ENCODE results near the gene CDH9.
"Not testable (repeated sequence)": the region's sequence is repeated elsewhere in the genome, so short reads cannot be mapped to it uniquely, and the experiment has no call there.

CDH9 gene

DNA sequence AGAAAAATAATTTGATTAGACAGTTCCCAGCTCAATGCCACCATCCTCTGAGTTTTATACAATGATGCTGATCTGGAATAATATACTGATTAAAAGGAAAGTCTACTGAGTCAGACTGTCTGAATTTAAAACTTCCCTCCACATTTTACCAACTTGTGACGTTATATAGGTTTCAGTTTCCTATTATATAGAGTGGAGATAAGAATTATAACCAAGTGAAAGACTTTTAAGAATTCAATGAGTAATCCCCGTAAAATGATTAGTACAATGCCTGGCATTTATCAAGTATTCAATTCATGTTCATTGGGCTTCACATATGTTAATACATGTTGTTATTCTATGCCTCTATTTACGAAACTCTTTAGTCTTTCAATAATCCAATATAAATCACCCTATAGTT, 166.0 kb downstream of the CDH9 start:
- Histone ChIP-seq H3K36me3 (ENCODE audit: insufficient read depth, low read length) (no peaks in the 10 kb centered on the region), H3K4me3 (ENCODE audit: low read length) (no peak overlapping the region), H3K9ac (ENCODE audit: low read depth, low read length) (no peak overlapping the region), H3K4me2 (ENCODE audit: low read length) (no peak overlapping the region), H3K27me3 (ENCODE audit: control insufficient read depth, insufficient read depth, low read length) (no peaks in the 10 kb centered on the region), H3K4me1 (ENCODE audit: control insufficient read depth, insufficient read depth, low read length) (no peaks in the 10 kb centered on the region), H3K9me3 (replicated peaks; ENCODE audit: low read length) (peaks cover 6% of the 10 kb centered on the region)

DNA sequence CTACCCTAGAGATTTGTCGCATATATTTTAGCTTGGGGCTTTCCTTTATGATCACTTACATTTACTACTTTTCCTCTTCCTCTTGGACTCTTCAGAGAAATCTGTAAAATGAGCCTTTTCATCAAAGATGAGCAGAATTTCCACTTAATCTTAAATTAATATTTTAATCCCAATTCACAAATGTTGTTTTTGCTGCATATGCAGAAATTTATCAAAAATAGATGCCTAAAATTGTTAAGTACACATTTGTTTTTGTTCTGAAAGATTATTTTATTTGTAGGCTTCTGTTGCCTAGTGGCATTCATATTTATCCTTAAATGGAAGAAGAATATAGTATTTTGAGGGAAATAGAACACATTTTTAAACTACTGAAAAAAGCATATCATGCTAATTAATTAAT, 168.6 kb downstream of the CDH9 start:
- H3K27me3 ChIP-seq (ENCODE audit: control insufficient read depth, insufficient read depth, low read length), result no peaks in the 10 kb centered on the region
- no peak overlapping the region for H3K9ac ChIP-seq (ENCODE audit: low read depth, low read length)
- no peaks in the 10 kb centered on the region for H3K36me3 ChIP-seq (ENCODE audit: insufficient read depth, low read length)
- no peak overlapping the region for H3K4me3 ChIP-seq (ENCODE audit: low read length)
- peaks cover 9% of the 10 kb centered on the region for H3K9me3 ChIP-seq (replicated peaks; ENCODE audit: low read length)
- no peaks in the 10 kb centered on the region for H3K4me1 ChIP-seq (ENCODE audit: control insufficient read depth, insufficient read depth, low read length)
- no peak overlapping the region for H3K4me2 ChIP-seq (ENCODE audit: low read length)

DNA sequence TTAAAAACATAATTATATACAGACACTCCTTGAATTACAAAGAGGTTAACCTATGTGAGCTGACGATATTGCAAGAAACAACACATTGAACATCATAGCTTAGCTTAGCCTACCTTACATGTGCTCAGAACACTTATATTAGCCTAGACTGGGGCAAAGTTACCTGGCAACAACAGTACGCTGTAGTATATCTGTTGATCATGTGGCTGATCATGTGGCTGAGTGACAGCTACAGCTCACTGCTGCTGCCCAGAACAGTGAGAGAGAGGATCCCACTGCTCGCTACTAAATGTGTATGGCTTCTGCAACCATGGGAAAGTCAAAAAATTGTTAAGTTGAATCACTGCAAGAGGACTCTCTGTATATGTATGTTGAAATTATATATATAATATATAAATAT, 169.9 kb downstream of the CDH9 start:
- Histone ChIP-seq H3K4me1 (ENCODE audit: control insufficient read depth, insufficient read depth, low read length) (no peaks in the 10 kb centered on the region), H3K9me3 (replicated peaks; ENCODE audit: low read length) (peaks cover 9% of the 10 kb centered on the region), H3K9ac (ENCODE audit: low read depth, low read length) (no peak overlapping the region), H3K27me3 (ENCODE audit: control insufficient read depth, insufficient read depth, low read length) (no peaks in the 10 kb centered on the region), H3K4me2 (ENCODE audit: low read length) (no peak overlapping the region), H3K4me3 (ENCODE audit: low read length) (no peak overlapping the region), H3K36me3 (ENCODE audit: insufficient read depth, low read length) (no peaks in the 10 kb centered on the region)

DNA sequence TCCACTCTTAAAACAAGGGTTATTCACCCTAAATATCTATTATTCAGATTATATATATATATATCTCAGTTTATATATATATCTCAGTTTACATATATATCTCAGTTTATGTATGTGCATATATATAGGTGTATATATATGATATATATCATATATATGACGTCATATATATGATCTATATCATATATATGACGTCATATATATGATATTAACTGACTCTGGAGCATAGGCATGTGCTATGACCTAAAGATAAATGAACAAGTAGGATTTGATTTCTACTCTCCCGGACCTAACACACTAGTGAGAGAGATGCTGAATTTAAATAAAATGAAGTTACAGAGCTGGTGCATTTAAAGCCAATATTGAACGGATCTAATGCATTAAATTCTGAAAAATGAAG, 174.3 kb downstream of the CDH9 start:
- H3K9ac ChIP-seq (ENCODE audit: low read depth, low read length), result no peak overlapping the region
- H3K27me3 ChIP-seq (ENCODE audit: control insufficient read depth, insufficient read depth, low read length), result no peaks in the 10 kb centered on the region
- no peak overlapping the region for H3K4me3 ChIP-seq (ENCODE audit: low read length)
- H3K4me1 ChIP-seq (ENCODE audit: control insufficient read depth, insufficient read depth, low read length), result no peaks in the 10 kb centered on the region
- H3K36me3 ChIP-seq (ENCODE audit: insufficient read depth, low read length), result no peaks in the 10 kb centered on the region
- H3K4me2 ChIP-seq (ENCODE audit: low read length), result no peak overlapping the region
- peaks cover 3% of the 10 kb centered on the region for H3K9me3 ChIP-seq (replicated peaks; ENCODE audit: low read length)

DNA sequence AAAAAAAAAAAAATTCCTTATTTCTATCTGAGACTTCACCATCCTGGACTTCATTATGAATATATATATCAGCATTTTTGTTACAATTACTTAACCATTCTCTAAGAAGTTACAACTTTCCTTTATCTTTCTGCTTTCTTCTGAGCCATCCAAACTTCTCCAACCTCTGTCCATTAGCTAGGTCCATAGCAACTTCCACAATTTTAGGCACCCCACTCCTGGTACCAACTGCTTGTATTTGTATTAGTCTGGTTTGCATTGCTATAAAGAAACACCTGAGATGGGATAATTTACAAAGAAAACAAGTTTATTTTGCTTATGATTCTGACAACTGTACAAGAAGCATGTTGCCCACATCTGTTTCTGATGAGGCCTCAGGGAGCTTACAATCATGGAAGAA, 182.1 kb downstream of the CDH9 start:
- H3K9me3 ChIP-seq (replicated peaks; ENCODE audit: low read length), result peaks cover 5% of the 10 kb centered on the region
- H3K4me1 ChIP-seq (ENCODE audit: control insufficient read depth, insufficient read depth, low read length), result no peaks in the 10 kb centered on the region
- H3K9ac ChIP-seq (ENCODE audit: low read depth, low read length), result no peak overlapping the region
- H3K27me3 ChIP-seq (ENCODE audit: control insufficient read depth, insufficient read depth, low read length), result no peaks in the 10 kb centered on the region
- H3K4me2 ChIP-seq (ENCODE audit: low read length), result no peak overlapping the region
- H3K4me3 ChIP-seq (ENCODE audit: low read length), result no peak overlapping the region
- no peaks in the 10 kb centered on the region for H3K36me3 ChIP-seq (ENCODE audit: insufficient read depth, low read length)

DNA sequence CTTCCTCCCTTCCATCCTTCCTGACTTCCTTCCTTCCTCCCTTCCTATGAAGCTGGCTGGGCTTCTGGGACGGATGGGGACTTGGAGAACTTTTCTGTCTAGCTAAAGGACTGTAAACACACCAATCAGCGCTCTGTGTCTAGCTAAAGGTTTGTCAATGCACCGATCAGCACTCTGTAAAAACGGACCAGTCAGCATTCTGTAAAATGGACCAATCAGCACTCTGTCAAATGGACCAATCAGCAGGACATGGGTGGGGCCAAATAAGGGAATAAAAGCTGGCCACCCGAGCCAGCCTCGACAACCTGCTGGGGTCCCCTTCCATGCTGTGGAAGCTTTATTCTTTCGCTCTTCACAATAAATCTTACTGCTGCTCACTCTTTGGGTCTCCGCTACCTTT, 185.9 kb downstream of the CDH9 start:
- H3K36me3 ChIP-seq (ENCODE audit: insufficient read depth, low read length); H3K4me3 ChIP-seq (ENCODE audit: low read length); H3K4me1 ChIP-seq (ENCODE audit: control insufficient read depth, insufficient read depth, low read length); H3K9me3 ChIP-seq (replicated peaks; ENCODE audit: low read length); H3K9ac ChIP-seq (ENCODE audit: low read depth, low read length); H3K27me3 ChIP-seq (ENCODE audit: control insufficient read depth, insufficient read depth, low read length); H3K4me2 ChIP-seq (ENCODE audit: low read length): not testable (repeated sequence)

DNA sequence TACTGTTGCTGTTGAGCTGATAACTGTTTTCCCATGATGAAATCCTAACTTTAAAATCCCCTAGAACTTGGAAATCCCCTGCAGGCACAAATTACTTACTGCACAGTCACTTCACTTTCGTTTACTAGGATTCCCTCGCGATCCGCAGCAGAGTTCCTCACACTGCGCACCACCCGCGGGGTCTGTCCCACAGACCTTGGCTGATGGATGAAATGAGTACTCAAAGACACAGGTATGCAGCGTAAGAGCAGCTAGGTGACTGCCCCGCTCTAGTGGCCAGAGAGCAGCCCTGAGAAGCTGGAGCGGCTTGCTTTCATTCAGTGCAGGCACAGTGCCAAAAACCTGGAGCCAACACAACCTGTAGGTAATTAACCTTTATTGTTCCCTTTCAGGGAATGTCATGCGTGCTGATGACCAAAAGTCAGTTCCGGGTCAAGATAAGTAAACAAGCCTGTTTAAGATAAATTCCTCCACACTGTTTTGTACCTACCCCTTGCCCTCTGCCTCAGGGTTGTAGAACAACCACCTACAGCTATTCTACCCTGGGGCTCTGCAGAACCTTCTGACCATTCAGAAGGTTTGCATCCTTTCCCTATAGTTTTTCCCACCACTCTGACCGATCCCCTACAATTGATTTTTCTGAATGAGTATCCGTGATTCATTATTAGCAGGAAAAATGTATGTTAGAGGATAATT, 191.2 kb downstream of the CDH9 start:
- no peak overlapping the region for H3K4me3 ChIP-seq (ENCODE audit: low read length)

DNA sequence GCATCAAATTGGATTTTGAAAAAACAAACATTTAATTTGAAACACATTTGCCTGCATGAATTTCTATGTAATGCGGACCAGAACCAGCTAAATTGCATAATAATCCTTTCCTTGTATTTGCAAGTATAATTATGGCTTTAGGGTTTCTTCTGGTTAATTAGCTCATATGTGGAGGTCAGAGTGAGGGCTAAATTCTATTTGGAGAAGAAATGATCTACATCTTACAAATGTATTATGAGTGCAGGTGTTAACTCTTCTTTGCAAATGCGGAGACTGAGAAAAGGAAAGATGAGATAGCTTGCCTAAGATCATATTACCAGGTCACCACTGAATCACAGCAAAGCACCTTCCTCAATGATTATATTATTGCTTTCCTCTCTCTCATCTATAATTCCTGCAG, 194.7 kb downstream of the CDH9 start:
- no peaks in the 10 kb centered on the region for H3K4me1 ChIP-seq (ENCODE audit: control insufficient read depth, insufficient read depth, low read length)
- no peak overlapping the region for H3K9ac ChIP-seq (ENCODE audit: low read depth, low read length)
- H3K36me3 ChIP-seq (ENCODE audit: insufficient read depth, low read length), result no peaks in the 10 kb centered on the region
- H3K4me2 ChIP-seq (ENCODE audit: low read length), result no peak overlapping the region
- no peaks in the 10 kb centered on the region for H3K9me3 ChIP-seq (replicated peaks; ENCODE audit: low read length)
- H3K27me3 ChIP-seq (ENCODE audit: control insufficient read depth, insufficient read depth, low read length), result no peaks in the 10 kb centered on the region
- no peak overlapping the region for H3K4me3 ChIP-seq (ENCODE audit: low read length)

More for the DNA sequence above, 191.2 kb downstream of the CDH9 start:
- Histone ChIP-seq H3K27me3 (ENCODE audit: control insufficient read depth, insufficient read depth, low read length) (no peaks in the 10 kb centered on the region), H3K4me1 (ENCODE audit: control insufficient read depth, insufficient read depth, low read length) (no peaks in the 10 kb centered on the region), H3K4me2 (ENCODE audit: low read length) (no peak overlapping the region), H3K9me3 (replicated peaks; ENCODE audit: low read length) (no peaks in the 10 kb centered on the region), H3K9ac (ENCODE audit: low read depth, low read length) (no peak overlapping the region), H3K36me3 (ENCODE audit: insufficient read depth, low read length) (no peaks in the 10 kb centered on the region)

DNA sequence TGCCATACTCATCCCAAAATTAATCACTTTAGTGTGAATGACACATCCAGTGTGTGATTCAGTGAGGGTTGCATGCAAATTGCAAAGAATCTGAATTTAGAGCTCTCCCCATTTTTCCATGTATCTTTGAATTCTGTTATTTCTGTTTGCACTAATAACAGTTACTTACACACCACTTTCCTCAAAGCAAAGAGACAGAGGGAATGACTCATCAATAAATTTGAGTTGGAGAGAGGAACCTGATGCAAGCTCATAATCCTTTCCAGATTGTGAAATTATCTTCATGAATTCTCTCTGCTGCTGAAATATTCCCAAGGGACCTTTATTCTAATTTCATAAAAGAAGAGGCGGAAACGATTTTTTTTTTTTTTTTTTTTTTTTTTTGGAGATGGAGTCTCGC, 204.8 kb downstream of the CDH9 start:
- Histone ChIP-seq H3K4me2 (ENCODE audit: low read length) (no peak overlapping the region), H3K4me3 (ENCODE audit: low read length) (no peak overlapping the region), H3K9ac (ENCODE audit: low read depth, low read length) (no peak overlapping the region), H3K4me1 (ENCODE audit: control insufficient read depth, insufficient read depth, low read length) (no peaks in the 10 kb centered on the region), H3K9me3 (replicated peaks; ENCODE audit: low read length) (peaks cover 2% of the 10 kb centered on the region), H3K36me3 (ENCODE audit: insufficient read depth, low read length) (no peaks in the 10 kb centered on the region), H3K27me3 (ENCODE audit: control insufficient read depth, insufficient read depth, low read length) (no peaks in the 10 kb centered on the region)

Measured in skeletal muscle satellite cell (primary cell).